GM23338 (cell line): ENCODE data around the gene ZEB1.

Experiments
- CREB1 ChIP-seq: fragments of 250-450 bp; sonication (Bioruptor Pico); IDR thresholded peaks from 2 replicates; pipeline ENCODE4 v1.5.0; 2020; ENCODE audit warnings: low read depth, mild to moderate bottlenecking, moderate library complexity
- ETS1 ChIP-seq: IDR thresholded peaks from 2 replicates; pipeline ENCODE4 v1.6.1; 2016; ENCODE audit warnings: antibody characterized with exemption
- EZH2 ChIP-seq: fragments of 200-600 bp; sonication (generic); IDR thresholded peaks from one replicate; pipeline ENCODE4 v1.8.0; 2017; ENCODE audit warnings: antibody characterized with exemption, mild to moderate bottlenecking, low read depth; ENCODE audit not compliant: unreplicated experiment
- NANOG ChIP-seq: IDR thresholded peaks from 2 replicates; pipeline ENCODE4 v1.6.1; 2016; ENCODE audit warnings: antibody characterized with exemption, borderline replicate concordance
- POLR2AphosphoS5 ChIP-seq: IDR thresholded peaks from 2 replicates; pipeline ENCODE4 v1.6.1; 2016; ENCODE audit warnings: antibody characterized with exemption, low read depth
- ZNF114 ChIP-seq: fragments of 250-450 bp; sonication (Bioruptor Pico); IDR thresholded peaks from 2 replicates; pipeline ENCODE4 v1.5.0; 2020; ENCODE audit warnings: mild to moderate bottlenecking, moderate library complexity
- ZNF331 ChIP-seq: fragments of 250-450 bp; sonication (Bioruptor Pico); IDR thresholded peaks from 2 replicates; pipeline ENCODE4 v1.5.0; 2020; ENCODE audit warnings: low read depth, mild to moderate bottlenecking, moderate library complexity
- TF ChIP-seq, protein P1 (sequence below), 2 experiments: fragments of 200-600 bp in 1 of 2; sonication (generic) in 1 of 2; conservative IDR thresholded peaks; 2 replicates each; pipeline versions ENCODE4 v1.5.1 to v1.6.1; 2016 to 2017; ENCODE audit warnings: antibody characterized with exemption in 2 of 2, low read depth in 2 of 2, mild to moderate bottlenecking in 2 of 2, moderate library complexity in 1 of 2
- TF ChIP-seq, protein P2 (sequence below): IDR thresholded peaks from one replicate; pipeline ENCODE4 v1.6.1; 2018; ENCODE audit warnings: antibody characterized with exemption; ENCODE audit not compliant: unreplicated experiment

GRCh38 chr10:31366703-31367102, 47.7 kb downstream of the ZEB1 start:
- TF ChIP-seq, protein P1, sequence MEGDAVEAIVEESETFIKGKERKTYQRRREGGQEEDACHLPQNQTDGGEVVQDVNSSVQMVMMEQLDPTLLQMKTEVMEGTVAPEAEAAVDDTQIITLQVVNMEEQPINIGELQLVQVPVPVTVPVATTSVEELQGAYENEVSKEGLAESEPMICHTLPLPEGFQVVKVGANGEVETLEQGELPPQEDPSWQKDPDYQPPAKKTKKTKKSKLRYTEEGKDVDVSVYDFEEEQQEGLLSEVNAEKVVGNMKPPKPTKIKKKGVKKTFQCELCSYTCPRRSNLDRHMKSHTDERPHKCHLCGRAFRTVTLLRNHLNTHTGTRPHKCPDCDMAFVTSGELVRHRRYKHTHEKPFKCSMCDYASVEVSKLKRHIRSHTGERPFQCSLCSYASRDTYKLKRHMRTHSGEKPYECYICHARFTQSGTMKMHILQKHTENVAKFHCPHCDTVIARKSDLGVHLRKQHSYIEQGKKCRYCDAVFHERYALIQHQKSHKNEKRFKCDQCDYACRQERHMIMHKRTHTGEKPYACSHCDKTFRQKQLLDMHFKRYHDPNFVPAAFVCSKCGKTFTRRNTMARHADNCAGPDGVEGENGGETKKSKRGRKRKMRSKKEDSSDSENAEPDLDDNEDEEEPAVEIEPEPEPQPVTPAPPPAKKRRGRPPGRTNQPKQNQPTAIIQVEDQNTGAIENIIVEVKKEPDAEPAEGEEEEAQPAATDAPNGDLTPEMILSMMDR (conservative IDR thresholded peaks at IDR 0.05; ENCODE audit: low read depth in 2 of 2): no peak
- TF ChIP-seq EZH2: no peak
- no peak for TF ChIP-seq NANOG
- TF ChIP-seq ZNF114 (CRISPR knock-in tag): no peak
- TF ChIP-seq POLR2AphosphoS5: no peak
- no peak for TF ChIP-seq CREB1
- TF ChIP-seq, protein P2, sequence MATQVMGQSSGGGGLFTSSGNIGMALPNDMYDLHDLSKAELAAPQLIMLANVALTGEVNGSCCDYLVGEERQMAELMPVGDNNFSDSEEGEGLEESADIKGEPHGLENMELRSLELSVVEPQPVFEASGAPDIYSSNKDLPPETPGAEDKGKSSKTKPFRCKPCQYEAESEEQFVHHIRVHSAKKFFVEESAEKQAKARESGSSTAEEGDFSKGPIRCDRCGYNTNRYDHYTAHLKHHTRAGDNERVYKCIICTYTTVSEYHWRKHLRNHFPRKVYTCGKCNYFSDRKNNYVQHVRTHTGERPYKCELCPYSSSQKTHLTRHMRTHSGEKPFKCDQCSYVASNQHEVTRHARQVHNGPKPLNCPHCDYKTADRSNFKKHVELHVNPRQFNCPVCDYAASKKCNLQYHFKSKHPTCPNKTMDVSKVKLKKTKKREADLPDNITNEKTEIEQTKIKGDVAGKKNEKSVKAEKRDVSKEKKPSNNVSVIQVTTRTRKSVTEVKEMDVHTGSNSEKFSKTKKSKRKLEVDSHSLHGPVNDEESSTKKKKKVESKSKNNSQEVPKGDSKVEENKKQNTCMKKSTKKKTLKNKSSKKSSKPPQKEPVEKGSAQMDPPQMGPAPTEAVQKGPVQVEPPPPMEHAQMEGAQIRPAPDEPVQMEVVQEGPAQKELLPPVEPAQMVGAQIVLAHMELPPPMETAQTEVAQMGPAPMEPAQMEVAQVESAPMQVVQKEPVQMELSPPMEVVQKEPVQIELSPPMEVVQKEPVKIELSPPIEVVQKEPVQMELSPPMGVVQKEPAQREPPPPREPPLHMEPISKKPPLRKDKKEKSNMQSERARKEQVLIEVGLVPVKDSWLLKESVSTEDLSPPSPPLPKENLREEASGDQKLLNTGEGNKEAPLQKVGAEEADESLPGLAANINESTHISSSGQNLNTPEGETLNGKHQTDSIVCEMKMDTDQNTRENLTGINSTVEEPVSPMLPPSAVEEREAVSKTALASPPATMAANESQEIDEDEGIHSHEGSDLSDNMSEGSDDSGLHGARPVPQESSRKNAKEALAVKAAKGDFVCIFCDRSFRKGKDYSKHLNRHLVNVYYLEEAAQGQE: no peak
- no peak for TF ChIP-seq ETS1
- TF ChIP-seq ZNF331 (CRISPR knock-in tag): no peak
